Measurements from ENCODE around the gene GREB1. TPM values are rescaled to one million over a fixed set of nuclear protein-coding genes. Genes with fewer than 3 reads are reported as not detected.

The GREB1 gene
- total and polyA plus RNA-seq, 2 of the 13 experiments (the other 11 are each of a cell fraction or from before 2014, with no cell fraction given) = 31.3 to 61.2 TPM

DNA sequence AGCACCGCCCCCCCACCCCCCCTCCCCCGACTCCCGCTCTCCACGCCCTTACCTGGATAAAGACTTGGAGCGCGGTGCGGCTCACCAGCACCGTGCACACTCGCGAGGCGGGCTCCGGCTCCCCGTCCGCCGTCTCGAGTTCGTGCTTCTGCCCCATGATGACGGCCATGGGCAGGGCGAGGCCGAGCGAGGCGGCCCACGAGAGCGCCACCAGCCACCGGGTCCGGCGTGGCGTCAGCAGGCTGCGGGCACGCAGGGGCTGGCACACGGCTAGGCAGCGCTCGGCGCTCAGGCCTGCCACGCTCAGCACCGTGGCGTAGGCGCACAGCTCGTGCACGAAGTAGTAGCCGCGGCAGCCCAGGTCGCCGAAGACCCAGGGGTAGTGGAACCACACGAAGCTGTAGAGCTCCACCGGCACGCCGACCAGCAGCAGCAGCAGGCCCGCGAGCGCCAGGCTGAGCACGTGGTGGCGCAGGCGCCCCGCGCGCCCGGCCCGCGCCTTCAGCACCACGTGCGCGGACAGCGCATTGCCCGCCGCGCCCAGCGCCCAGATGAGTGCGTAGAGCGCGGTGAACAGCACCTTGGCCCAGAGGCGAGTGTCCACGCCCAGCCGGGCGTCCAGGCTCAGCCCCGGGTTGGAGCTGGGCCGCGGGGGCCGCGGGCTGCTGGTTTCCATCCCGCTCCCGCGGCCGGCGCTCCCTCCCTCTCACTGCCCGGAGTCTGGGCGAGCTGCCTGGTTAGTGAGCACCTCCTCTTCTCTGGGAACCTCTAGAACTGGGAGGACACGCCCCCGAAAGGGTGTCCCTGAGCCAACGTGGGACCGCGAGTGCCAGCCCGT, 135.8 kb downstream of the GREB1 start, which contains the start of gene NTSR2 (continued):
- TF ChIP-seq NONO (IDR thresholded peaks at IDR 0.05) = no peak
- peak; percentile 86 for TF ChIP-seq NONO (CRISPR knock-in tag; conservative IDR thresholded peaks at IDR 0.05)
- no peak for TF ChIP-seq RFX1 (IDR thresholded peaks at IDR 0.05)
- peak; percentile 100 for TF ChIP-seq KDM5B (CRISPR knock-in tag; IDR thresholded peaks at IDR 0.05; ENCODE audit: borderline replicate concordance)
- TF ChIP-seq IRF2 (CRISPR knock-in tag; IDR thresholded peaks at IDR 0.05) = peak; percentile 92; the same call in 1 of the 2 replicates
- TF ChIP-seq ZNF839 (CRISPR knock-in tag; IDR thresholded peaks at IDR 0.05; ENCODE audit: borderline replicate concordance) = peak; percentile 93; the same call in 1 of the 2 replicates
- no peak for TF ChIP-seq ZNF317 (CRISPR knock-in tag; IDR thresholded peaks at IDR 0.05)
- peak; percentile 76 for TF ChIP-seq YY1 (IDR thresholded peaks at IDR 0.05; ENCODE audit: insufficient read depth, insufficient replicate concordance, low read depth, low read length)
- peak; percentile 65 for TF ChIP-seq MED8 (CRISPR knock-in tag; IDR thresholded peaks at IDR 0.05; ENCODE audit: insufficient replicate concordance)
- TF ChIP-seq ZNF781 (CRISPR knock-in tag; IDR thresholded peaks at IDR 0.05; ENCODE audit: borderline replicate concordance, not compliant biosample characterization) = no peak
- peak; percentile 100 for TF ChIP-seq NRL (CRISPR knock-in tag; IDR thresholded peaks at IDR 0.05; ENCODE audit: borderline replicate concordance)
- TF ChIP-seq SIN3A (IDR thresholded peaks at IDR 0.05; ENCODE audit: borderline replicate concordance, low read depth, low read length) = peak; percentile 97
- peak; percentile 87; the same call in 1 of the 2 replicates for TF ChIP-seq ZNF549 (CRISPR knock-in tag; IDR thresholded peaks at IDR 0.05)
- TF ChIP-seq ZNF709 (CRISPR knock-in tag; IDR thresholded peaks at IDR 0.05) = peak; percentile 100
- peak; percentile 98 for TF ChIP-seq ZBED4 (CRISPR knock-in tag; IDR thresholded peaks at IDR 0.05; ENCODE audit: borderline replicate concordance)
- peak; percentile 99 for TF ChIP-seq ZSCAN12 (CRISPR knock-in tag; IDR thresholded peaks at IDR 0.05)
- peak; percentile 86 for TF ChIP-seq RARA (CRISPR knock-in tag; IDR thresholded peaks at IDR 0.05)
- TF ChIP-seq ZBTB3 (CRISPR knock-in tag; IDR thresholded peaks at IDR 0.05; ENCODE audit: borderline replicate concordance, low read depth) = peak; percentile 89; the same call in 1 of the 2 replicates
- TF ChIP-seq, protein P1, sequence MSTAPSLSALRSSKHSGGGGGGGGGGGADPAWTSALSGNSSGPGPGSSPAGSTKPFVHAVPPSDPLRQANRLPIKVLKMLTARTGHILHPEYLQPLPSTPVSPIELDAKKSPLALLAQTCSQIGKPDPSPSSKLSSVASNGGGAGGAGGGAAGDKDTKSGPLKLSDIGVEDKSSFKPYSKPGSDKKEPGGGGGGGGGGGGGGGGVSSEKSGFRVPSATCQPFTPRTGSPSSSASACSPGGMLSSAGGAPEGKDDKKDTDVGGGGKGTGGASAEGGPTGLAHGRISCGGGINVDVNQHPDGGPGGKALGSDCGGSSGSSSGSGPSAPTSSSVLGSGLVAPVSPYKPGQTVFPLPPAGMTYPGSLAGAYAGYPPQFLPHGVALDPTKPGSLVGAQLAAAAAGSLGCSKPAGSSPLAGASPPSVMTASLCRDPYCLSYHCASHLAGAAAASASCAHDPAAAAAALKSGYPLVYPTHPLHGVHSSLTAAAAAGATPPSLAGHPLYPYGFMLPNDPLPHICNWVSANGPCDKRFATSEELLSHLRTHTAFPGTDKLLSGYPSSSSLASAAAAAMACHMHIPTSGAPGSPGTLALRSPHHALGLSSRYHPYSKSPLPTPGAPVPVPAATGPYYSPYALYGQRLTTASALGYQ (CRISPR knock-in tag; IDR thresholded peaks at IDR 0.05) = peak; percentile 82
- TF ChIP-seq PHF20 (CRISPR knock-in tag; IDR thresholded peaks at IDR 0.05) = peak; percentile 72
- TF ChIP-seq HNRNPH1 (optimal IDR thresholded peaks at IDR 0.05; ENCODE audit: low read depth, low read length) = no peak
- peak; percentile 99; the same call in 1 of the 2 replicates for TF ChIP-seq ZNF558 (CRISPR knock-in tag; IDR thresholded peaks at IDR 0.05; ENCODE audit: borderline replicate concordance)
- peak; percentile 98 for TF ChIP-seq HOXD1 (CRISPR knock-in tag; IDR thresholded peaks at IDR 0.05)

Measured in HepG2 (cell line).